Erythroblast (primary cell): ENCODE results near the gene BAIAP2.

Experiments
- GATA1 ChIP-seq: IDR thresholded peaks from 2 replicates; pipeline ENCODE4 v1.6.1; 2011; ENCODE audit warnings: low read depth, mild to moderate bottlenecking, control low read depth, low read length, moderate library complexity
- POLR2A ChIP-seq: IDR thresholded peaks from 2 replicates; pipeline ENCODE4 v1.6.1; 2011; ENCODE audit warnings: mild to moderate bottlenecking, low read length

DNA sequence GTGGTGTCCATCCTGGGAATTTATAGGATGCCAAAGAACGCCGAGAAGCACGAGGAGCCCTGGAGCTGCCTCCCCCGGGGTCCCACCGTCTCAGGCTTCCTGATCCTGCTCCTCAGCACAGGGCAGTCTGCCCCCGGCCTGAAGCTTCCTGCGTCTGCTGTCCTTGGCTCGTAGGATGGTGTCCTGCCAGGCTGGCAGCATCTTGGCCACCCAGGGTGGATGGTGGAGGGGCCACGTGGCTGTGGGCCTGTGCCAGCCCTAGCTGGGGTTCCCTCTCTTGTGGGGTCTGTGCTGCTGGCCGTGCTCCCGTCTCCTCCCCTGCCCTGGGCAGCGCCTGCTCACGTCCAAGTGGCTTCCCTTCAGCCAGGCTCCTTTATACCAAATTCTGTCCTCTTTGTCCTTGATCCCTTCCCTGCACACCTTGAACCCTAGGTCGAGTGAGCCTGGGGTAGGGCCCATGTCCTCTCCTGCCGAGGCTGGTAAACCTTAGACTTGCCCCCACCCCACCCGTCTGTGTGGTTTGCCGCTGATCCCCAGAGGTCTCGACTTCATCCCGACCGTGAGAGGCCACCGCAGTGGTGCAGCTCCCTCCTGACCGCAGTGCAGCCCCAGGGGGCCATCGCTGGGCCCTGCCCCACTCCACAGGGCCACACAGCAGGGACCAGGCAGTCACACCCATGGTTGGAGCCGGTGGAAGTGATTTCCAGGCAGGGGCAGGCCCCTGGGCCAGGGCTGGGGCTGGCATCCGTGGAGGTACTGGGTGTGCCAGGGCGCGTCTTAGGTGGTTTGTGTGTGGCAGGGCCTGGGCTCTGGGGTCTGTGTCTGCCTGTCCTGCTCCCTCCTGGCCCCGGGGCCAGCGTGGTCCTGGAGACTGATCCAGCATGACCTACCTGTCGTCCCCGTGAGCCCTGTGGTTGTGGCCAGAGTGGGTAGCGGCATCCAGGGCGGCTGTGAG lies 46.5 kb downstream of the BAIAP2 start:
- TF ChIP-seq POLR2A (no peak), GATA1 (no peak)
